HepG2 (cell line): ENCODE data around the gene TNFRSF9. TPM values are rescaled to one million over a fixed set of nuclear protein-coding genes. Genes with fewer than 3 reads are reported as not detected.

ENCODE experiments used
- BCL6 ChIP-seq: IDR thresholded peaks from 2 replicates; pipeline ENCODE4 v1.6.1; 2016; ENCODE audit warnings: missing genetic modification reagents, missing compliant biosample characterization
- KLF13 ChIP-seq: sonication (generic); formaldehyde crosslinking; IDR thresholded peaks from 2 replicates; pipeline ENCODE4 v1.4.0; 2020; ENCODE audit warnings: mild to moderate bottlenecking, missing genetic modification reagents
- KMT2A ChIP-seq: sonication (generic); formaldehyde crosslinking; IDR thresholded peaks from 2 replicates; pipeline ENCODE4 v1.4.0; 2020; ENCODE audit warnings: missing genetic modification reagents
- MED8 ChIP-seq: sonication (generic); formaldehyde crosslinking; IDR thresholded peaks from 2 replicates; pipeline ENCODE4 v1.8.1; 2023; ENCODE audit warnings: mild to moderate bottlenecking, missing genetic modification reagents; ENCODE audit not compliant: insufficient replicate concordance
- NONO ChIP-seq, 2 experiments: fragments of 450-650 bp in 1 of 2; sonication (generic) in 1 of 2; formaldehyde crosslinking in 1 of 2; IDR thresholded peaks in 1 of 2; conservative IDR thresholded peaks in 1 of 2; 2 replicates each; pipeline versions ENCODE4 v1.6.1 to v1.8.0; 2017 to 2022; ENCODE audit warnings: mild to moderate bottlenecking in 1 of 2, missing genetic modification reagents in 1 of 2, moderate library complexity in 1 of 2
- SNAI1 ChIP-seq: sonication (generic); formaldehyde crosslinking; IDR thresholded peaks from 2 replicates; pipeline ENCODE4 v1.5.0; 2020; ENCODE audit warnings: mild to moderate bottlenecking, missing genetic modification reagents, borderline replicate concordance
- SOX13 ChIP-seq, 3 experiments: fragments of 450-650 bp in 1 of 3; sonication (generic) in 1 of 3; formaldehyde crosslinking in 1 of 3; IDR thresholded peaks in 2 of 3; conservative IDR thresholded peaks in 1 of 3; 2 replicates each; pipeline versions ENCODE4 v1.5.0 to v1.6.1; 2016 to 2020; ENCODE audit warnings: antibody characterized with exemption in 1 of 3, mild to moderate bottlenecking in 1 of 3, missing compliant biosample characterization in 1 of 3, missing genetic modification reagents in 1 of 3, moderate library complexity in 1 of 3
- SP1 ChIP-seq, 2 experiments: fragments of 450-650 bp in 1 of 2; sonication (generic) in 1 of 2; formaldehyde crosslinking in 1 of 2; IDR thresholded peaks; 2 replicates each; pipeline versions ENCODE4 v1.4.0 to v1.6.1; 2016 to 2020; ENCODE audit warnings: missing genetic modification reagents in 1 of 2
- ZFY ChIP-seq: sonication (generic); formaldehyde crosslinking; IDR thresholded peaks from 2 replicates; pipeline ENCODE4 v1.4.0; 2020; ENCODE audit warnings: missing genetic modification reagents
- ZNF660 ChIP-seq: sonication (generic); formaldehyde crosslinking; IDR thresholded peaks from 2 replicates; pipeline ENCODE4 v1.5.1; 2020; ENCODE audit warnings: mild to moderate bottlenecking, low read depth, missing genetic modification reagents, borderline replicate concordance
- polyA plus RNA-seq, 8 experiments: library from polyadenylated mRNA; depleted of rRNA in 3 of 8; stranded (reverse) in 7 of 8; unstranded in 1 of 8; fragments of >200 nt; fragmentation: Illumina TruSeq in 4 of 8; extraction: Trizol in 4 of 8; gene quantifications; 2 replicates each; pipeline versions ENCODE4 v1.2.1 to v1.2.3, GENCODE V29; 2011 to 2016; ENCODE audit warnings: low read depth in 4 of 8, missing spikeins in 1 of 8, mixed read lengths in 1 of 8; ENCODE audit not compliant: insufficient read depth in 1 of 8
- total RNA-seq, 5 experiments: library from RNA; depleted of rRNA; stranded (reverse); fragments of >200 nt; fragmentation: Illumina TruSeq; extraction: Trizol; gene quantifications; 2 replicates each; pipeline ENCODE4 v1.2.3, GENCODE V29; 2016; ENCODE audit warnings: low read depth in 1 of 5
- TF ChIP-seq, protein P1 (sequence below): IDR thresholded peaks from 2 replicates; pipeline ENCODE4 v1.6.1; 2018; ENCODE audit warnings: missing genetic modification reagents
- TF ChIP-seq, protein P2 (sequence below): sonication (generic); formaldehyde crosslinking; IDR thresholded peaks from 2 replicates; pipeline ENCODE4 v1.5.1; 2020; ENCODE audit warnings: missing genetic modification reagents, mild to moderate bottlenecking, borderline replicate concordance
- TF ChIP-seq, protein P3 (sequence below), 2 experiments: fragments of 450-650 bp in 1 of 2; sonication (generic) in 1 of 2; formaldehyde crosslinking in 1 of 2; IDR thresholded peaks; 2 replicates each; pipeline versions ENCODE4 v1.6.1 to v1.8.0; 2016 to 2022; ENCODE audit warnings: antibody characterized with exemption in 1 of 2, mild to moderate bottlenecking in 1 of 2, missing genetic modification reagents in 1 of 2

Gene TNFRSF9
- total and polyA plus RNA-seq, 2 of the 13 experiments (the other 11 are each of a cell fraction or from before 2014, with no cell fraction given), result 0.07 TPM; not detected in 1

DNA sequence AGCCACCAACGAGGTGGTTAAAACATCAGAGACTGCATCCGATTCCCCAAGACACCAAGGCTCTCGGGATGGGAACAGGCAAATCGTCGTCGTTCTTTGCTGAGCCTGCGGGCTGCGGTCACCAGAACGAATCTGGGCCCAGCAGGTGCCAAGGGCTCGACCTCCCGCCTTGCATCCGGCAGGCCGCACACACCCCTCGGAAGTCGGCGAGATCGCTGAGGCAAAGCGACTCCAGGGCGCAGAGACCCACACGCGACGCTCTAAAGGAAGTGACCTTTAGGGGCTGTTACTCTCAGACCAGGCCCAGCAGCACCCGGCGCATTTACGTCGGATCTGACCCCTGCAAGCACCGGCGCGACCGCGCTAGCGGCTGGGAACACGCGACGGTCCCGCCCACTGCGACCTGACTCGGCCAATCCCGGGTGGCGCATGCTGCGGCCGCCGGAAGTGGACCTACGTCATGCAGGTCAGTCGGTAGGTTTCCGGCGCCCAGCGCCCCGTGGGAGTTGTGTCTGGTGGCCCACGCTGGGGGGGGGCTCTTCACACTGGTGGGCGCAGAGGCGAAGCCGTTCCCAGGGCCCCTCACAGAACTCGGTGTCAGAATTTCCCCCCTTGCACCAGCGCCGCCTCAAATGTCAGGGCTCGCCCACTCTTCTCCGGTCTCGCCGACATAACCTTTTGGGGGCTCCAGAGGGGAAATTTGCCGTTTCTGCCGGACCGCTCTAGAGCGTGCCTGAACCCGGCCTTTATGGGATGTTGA lies 13.4 kb upstream of the TNFRSF9 start (continued):
- TF ChIP-seq, protein P1, sequence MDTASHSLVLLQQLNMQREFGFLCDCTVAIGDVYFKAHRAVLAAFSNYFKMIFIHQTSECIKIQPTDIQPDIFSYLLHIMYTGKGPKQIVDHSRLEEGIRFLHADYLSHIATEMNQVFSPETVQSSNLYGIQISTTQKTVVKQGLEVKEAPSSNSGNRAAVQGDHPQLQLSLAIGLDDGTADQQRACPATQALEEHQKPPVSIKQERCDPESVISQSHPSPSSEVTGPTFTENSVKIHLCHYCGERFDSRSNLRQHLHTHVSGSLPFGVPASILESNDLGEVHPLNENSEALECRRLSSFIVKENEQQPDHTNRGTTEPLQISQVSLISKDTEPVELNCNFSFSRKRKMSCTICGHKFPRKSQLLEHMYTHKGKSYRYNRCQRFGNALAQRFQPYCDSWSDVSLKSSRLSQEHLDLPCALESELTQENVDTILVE, result peak; percentile 76; the same call in 1 of the 2 replicates
- TF ChIP-seq NONO (IDR thresholded peaks at IDR 0.05), result no peak
- TF ChIP-seq NONO (CRISPR knock-in tag; conservative IDR thresholded peaks at IDR 0.05), result peak; percentile 57; the same call in 1 of the 2 replicates
- TF ChIP-seq SOX13 (IDR thresholded peaks at IDR 0.05), result no peak
- TF ChIP-seq SOX13 (CRISPR knock-in tag; conservative IDR thresholded peaks at IDR 0.05 in 1 of 2, IDR thresholded peaks at IDR 0.05 in 1 of 2), result peak in 1 of 2 experiments; percentile 6; a peak in 1 of 4 replicates
- TF ChIP-seq SNAI1 (CRISPR knock-in tag), result peak; percentile 78; the same call in 1 of the 2 replicates
- peak; percentile 34; the same call in 1 of the 2 replicates for TF ChIP-seq BCL6 (CRISPR knock-in tag)
- TF ChIP-seq, protein P2, sequence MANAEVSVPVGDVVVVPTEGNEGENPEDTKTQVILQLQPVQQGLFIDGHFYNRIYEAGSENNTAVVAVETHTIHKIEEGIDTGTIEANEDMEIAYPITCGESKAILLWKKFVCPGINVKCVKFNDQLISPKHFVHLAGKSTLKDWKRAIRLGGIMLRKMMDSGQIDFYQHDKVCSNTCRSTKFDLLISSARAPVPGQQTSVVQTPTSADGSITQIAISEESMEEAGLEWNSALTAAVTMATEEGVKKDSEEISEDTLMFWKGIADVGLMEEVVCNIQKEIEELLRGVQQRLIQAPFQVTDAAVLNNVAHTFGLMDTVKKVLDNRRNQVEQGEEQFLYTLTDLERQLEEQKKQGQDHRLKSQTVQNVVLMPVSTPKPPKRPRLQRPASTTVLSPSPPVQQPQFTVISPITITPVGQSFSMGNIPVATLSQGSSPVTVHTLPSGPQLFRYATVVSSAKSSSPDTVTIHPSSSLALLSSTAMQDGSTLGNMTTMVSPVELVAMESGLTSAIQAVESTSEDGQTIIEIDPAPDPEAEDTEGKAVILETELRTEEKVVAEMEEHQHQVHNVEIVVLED (CRISPR knock-in tag), result peak; percentile 97
- TF ChIP-seq KLF13 (CRISPR knock-in tag), result no peak
- TF ChIP-seq SP1 (IDR thresholded peaks at IDR 0.05), result no peak
- TF ChIP-seq SP1 (CRISPR knock-in tag; IDR thresholded peaks at IDR 0.05), result peak; percentile 58; the same call in 1 of the 2 replicates
- TF ChIP-seq MED8 (CRISPR knock-in tag), result peak; percentile 24
- TF ChIP-seq KMT2A (CRISPR knock-in tag), result peak; percentile 81
- no peak for TF ChIP-seq ZNF660 (CRISPR knock-in tag)
- TF ChIP-seq ZFY (CRISPR knock-in tag), result peak; percentile 95
- TF ChIP-seq, protein P3, sequence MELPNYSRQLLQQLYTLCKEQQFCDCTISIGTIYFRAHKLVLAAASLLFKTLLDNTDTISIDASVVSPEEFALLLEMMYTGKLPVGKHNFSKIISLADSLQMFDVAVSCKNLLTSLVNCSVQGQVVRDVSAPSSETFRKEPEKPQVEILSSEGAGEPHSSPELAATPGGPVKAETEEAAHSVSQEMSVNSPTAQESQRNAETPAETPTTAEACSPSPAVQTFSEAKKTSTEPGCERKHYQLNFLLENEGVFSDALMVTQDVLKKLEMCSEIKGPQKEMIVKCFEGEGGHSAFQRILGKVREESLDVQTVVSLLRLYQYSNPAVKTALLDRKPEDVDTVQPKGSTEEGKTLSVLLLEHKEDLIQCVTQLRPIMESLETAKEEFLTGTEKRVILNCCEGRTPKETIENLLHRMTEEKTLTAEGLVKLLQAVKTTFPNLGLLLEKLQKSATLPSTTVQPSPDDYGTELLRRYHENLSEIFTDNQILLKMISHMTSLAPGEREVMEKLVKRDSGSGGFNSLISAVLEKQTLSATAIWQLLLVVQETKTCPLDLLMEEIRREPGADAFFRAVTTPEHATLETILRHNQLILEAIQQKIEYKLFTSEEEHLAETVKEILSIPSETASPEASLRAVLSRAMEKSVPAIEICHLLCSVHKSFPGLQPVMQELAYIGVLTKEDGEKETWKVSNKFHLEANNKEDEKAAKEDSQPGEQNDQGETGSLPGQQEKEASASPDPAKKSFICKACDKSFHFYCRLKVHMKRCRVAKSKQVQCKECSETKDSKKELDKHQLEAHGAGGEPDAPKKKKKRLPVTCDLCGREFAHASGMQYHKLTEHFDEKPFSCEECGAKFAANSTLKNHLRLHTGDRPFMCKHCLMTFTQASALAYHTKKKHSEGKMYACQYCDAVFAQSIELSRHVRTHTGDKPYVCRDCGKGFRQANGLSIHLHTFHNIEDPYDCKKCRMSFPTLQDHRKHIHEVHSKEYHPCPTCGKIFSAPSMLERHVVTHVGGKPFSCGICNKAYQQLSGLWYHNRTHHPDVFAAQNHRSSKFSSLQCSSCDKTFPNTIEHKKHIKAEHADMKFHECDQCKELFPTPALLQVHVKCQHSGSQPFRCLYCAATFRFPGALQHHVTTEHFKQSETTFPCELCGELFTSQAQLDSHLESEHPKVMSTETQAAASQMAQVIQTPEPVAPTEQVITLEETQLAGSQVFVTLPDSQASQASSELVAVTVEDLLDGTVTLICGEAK (IDR thresholded peaks at IDR 0.05), result no peak
- TF ChIP-seq, protein P3 (CRISPR knock-in tag; IDR thresholded peaks at IDR 0.05), result peak; percentile 41; the same call in 1 of the 2 replicates
